B cell (primary cell): ENCODE measurements around the gene TREML2. TPM values are rescaled to one million over a fixed set of nuclear protein-coding genes. Genes with fewer than 3 reads are reported as not detected.
"Not testable (repeated sequence)": the region's sequence is repeated elsewhere in the genome, so short reads cannot be mapped to it uniquely, and the experiment has no call there.

Experiments
- ATAC-seq: fragments of 200-7000 bp; cut with Tn5 transposase; one replicate; pipeline ENCODE4 v1.10.0; 2021; ENCODE audit warnings: low read depth, mild to moderate bottlenecking, moderate number of reproducible peaks, moderate library complexity
- CTCF ChIA-PET: fragments of 350-600 bp; sonication (Branson Sonifier 250); formaldehyde crosslinking; loops from one replicate; lab custom pipeline; 2021; ENCODE audit warnings: antibody characterized with exemption, inconsistent platforms; lab: Charles Lee
- POLR2A ChIA-PET: fragments of 350-600 bp; sonication (Branson Sonifier 250); formaldehyde crosslinking; loops from one replicate; lab custom pipeline; 2021; ENCODE audit warnings: antibody characterized with exemption; lab: Charles Lee
- DNase-seq: peaks from one replicate; pipeline ENCODE4 v3.0.0; 2013
- H2AFZ ChIP-seq: 2 replicates; pipeline ENCODE4 v1.6.1; 2012; ENCODE audit warnings: mild to moderate bottlenecking, low read depth, low read length; ENCODE audit not compliant: insufficient read depth, poor library complexity, severe bottlenecking
- H3K27ac ChIP-seq, 2 donors: 1 replicate in 1 of 2; 2 replicates in 1 of 2; pipeline ENCODE4 v1.5.1; 2012 to 2013; ENCODE audit warnings: low read length in 2 of 2, mild to moderate bottlenecking in 2 of 2, moderate library complexity in 1 of 2
- H3K27me3 ChIP-seq, 4 experiments: fragments of 200-600 bp in 1 of 4; sonication (generic) in 1 of 4; replicated peaks in 1 of 4; 1 replicate in 2 of 4; 2 replicates in 2 of 4; pipeline versions ENCODE4 v1.6.1 to v1.7.0; 2013 to 2016; ENCODE audit warnings: low read length in 3 of 4, mild to moderate bottlenecking in 2 of 4, mixed read lengths in 1 of 4, moderate library complexity in 1 of 4; ENCODE audit not compliant: insufficient read depth in 4 of 4, control insufficient read depth in 3 of 4; ENCODE audit errors: control extremely low read depth in 1 of 4
- H3K36me3 ChIP-seq, 2 experiments: replicated peaks in 1 of 2; 1 replicate in 1 of 2; 2 replicates in 1 of 2; pipeline versions ENCODE4 v1.6.1 to v1.7.1; 2013; ENCODE audit warnings: low read length in 1 of 2; ENCODE audit not compliant: insufficient read depth in 2 of 2, control insufficient read depth in 1 of 2; ENCODE audit errors: control extremely low read depth in 1 of 2, extremely low read depth in 1 of 2
- H3K4me1 ChIP-seq, 2 donors: fragments of 200-600 bp in 1 of 2; sonication (generic) in 1 of 2; 1 replicate in 1 of 2; 2 replicates in 1 of 2; pipeline versions ENCODE4 v1.5.1 to v1.6.1; 2013 to 2017; ENCODE audit warnings: low read length in 2 of 2; ENCODE audit not compliant: control insufficient read depth in 2 of 2, insufficient read depth in 2 of 2
- H3K4me2 ChIP-seq: replicated peaks from 2 replicates; pipeline ENCODE3; 2012; ENCODE audit warnings: mild to moderate bottlenecking, low read depth, low read length; ENCODE audit not compliant: poor library complexity, severe bottlenecking
- H3K4me3 ChIP-seq, 5 experiments: fragments of 200-600 bp in 1 of 5; sonication (generic) in 1 of 5; 1 replicate in 3 of 5; 2 replicates in 2 of 5; pipeline versions ENCODE4 v1.5.1 to v1.7.0; 2011 to 2016; ENCODE audit warnings: low read length in 4 of 5, mild to moderate bottlenecking in 4 of 5, low read depth in 2 of 5, control low read depth in 1 of 5, moderate library complexity in 1 of 5; ENCODE audit not compliant: insufficient read depth in 1 of 5; ENCODE audit errors: control extremely low read depth in 1 of 5, extremely low read depth in 1 of 5
- H3K79me2 ChIP-seq: fragments of 200-600 bp; sonication (generic); one replicate; pipeline ENCODE4 v1.6.0; 2016; ENCODE audit warnings: low read length; ENCODE audit not compliant: control insufficient read depth, insufficient read depth
- H3K9ac ChIP-seq: fragments of 200-600 bp; sonication (generic); 2 replicates; pipeline ENCODE4 v1.6.1; 2017; ENCODE audit warnings: mild to moderate bottlenecking, low read length, moderate library complexity
- H3K9me3 ChIP-seq, 3 donors: one replicate each; pipeline versions ENCODE4 v1.6.1 to v1.7.1; 2013; ENCODE audit warnings: low read length in 2 of 3; ENCODE audit not compliant: control insufficient read depth in 2 of 3, insufficient read depth in 1 of 3; ENCODE audit errors: control extremely low read depth in 1 of 3
- H4K20me1 ChIP-seq: 2 replicates; pipeline ENCODE4 v1.6.0; 2012; ENCODE audit warnings: mild to moderate bottlenecking, low read length; ENCODE audit not compliant: insufficient read depth, control insufficient read depth, poor library complexity, severe bottlenecking
- H3K27ac Mint-ChIP-seq: one replicate; pipeline ENCODE4 v1.8.0; 2021; ENCODE audit warnings: mixed read lengths
- H3K27me3 Mint-ChIP-seq: one replicate; pipeline ENCODE4 v1.8.0; 2021; ENCODE audit warnings: mixed read lengths
- H3K4me1 Mint-ChIP-seq: one replicate; pipeline ENCODE4 v1.8.0; 2021; ENCODE audit warnings: mixed read lengths
- H3K4me3 Mint-ChIP-seq: one replicate; pipeline ENCODE4 v1.8.0; 2021; ENCODE audit warnings: mixed read lengths
- H3K9me3 Mint-ChIP-seq: one replicate; pipeline ENCODE4 v1.8.0; 2022; ENCODE audit warnings: mixed read lengths; ENCODE audit not compliant: insufficient read depth
- EZH2 ChIP-seq: IDR thresholded peaks from 2 replicates; pipeline ENCODE4 v1.6.1; 2012; ENCODE audit warnings: borderline replicate concordance, low read depth, mild to moderate bottlenecking, moderate library complexity, low read length; ENCODE audit not compliant: insufficient read depth, poor library complexity, severe bottlenecking
- whole genome bisulfite sequencing: methylation state at CpG from one replicate; pipeline ENCODE4 v1.1.5; 2013; ENCODE audit warnings: missing lambda C conversion rate; ENCODE audit not compliant: insufficient coverage; 5-methylcytosine and 5-hydroxymethylcytosine counted together
- intact Hi-C: fragments of 100-400 bp; cut with micrococcal nuclease; formaldehyde crosslinking; loops from one replicate; pipeline ENCODE4 v1.10.0; 2022
- polyA plus RNA-seq: library from polyadenylated mRNA; depleted of rRNA; stranded (reverse); fragments of >200 nt; gene quantifications from 2 replicates; pipeline ENCODE4 v1.2.3, GENCODE V29; 2012
- total RNA-seq, 2 donors: library from RNA; stranded (reverse); fragments of 120-200 nt in 1 of 2; gene quantifications; 1 replicate in 1 of 2; 2 replicates in 1 of 2; pipeline versions ENCODE4 v1.2.3 to v1.2.4, GENCODE V29; 2013 to 2022
- TF ChIP-seq, protein P1 (sequence below): fragments of 200-600 bp; IDR thresholded peaks from one replicate; pipeline ENCODE4 v1.8.0; 2022; ENCODE audit warnings: antibody characterized with exemption, mild to moderate bottlenecking

The TREML2 gene
- total and polyA plus RNA-seq, 2 donors (not counting 1 experiment from before 2014, with no cell fraction given) = 9.6 to 51.1 TPM

GRCh38 chr6:41190791-41191190 lies 10.2 kb downstream of the TREML2 start:
- H3K27ac Mint-ChIP-seq = no peak overlapping the region
- Histone ChIP-seq H3K4me3 (no peak overlapping the region), H3K4me2 (no peak overlapping the region), H3K9ac (no peak overlapping the region), H2AFZ (no peak overlapping the region), H3K27me3 (no peaks in the 10 kb centered on the region), H3K36me3 (peaks cover 3 to 56% of the 10 kb centered on the region in 2 experiments), H3K4me1 (peaks cover 40 to 56% of the 10 kb centered on the region in 2 donors), H3K27ac (no peak overlapping the region), H3K9me3 (peaks cover 0 to 17% (median 12%) of the 10 kb centered on the region in 3 donors), H3K79me2 (peaks cover 15% of the 10 kb centered on the region), H4K20me1 (peaks cover 27% of the 10 kb centered on the region)
- no peak overlapping the region for H3K4me3 Mint-ChIP-seq
- WGBS = 100% methylated on average over 1 of the region's 3 CpGs
- DNase-seq = no peak
- CTCF ChIA-PET = interaction anchor here (1.2 to 1.4 kb wide), 3 partner anchors 10 to 129 kb away, joined by 3 to 4 read pairs (median 4); partner anchors contain the start of gene TREML2
- intact Hi-C loops = no loop called here
- POLR2A ChIA-PET = no interaction called here
- ATAC-seq = no peak
- no peaks in the 10 kb centered on the region for H3K27me3 Mint-ChIP-seq
- TF ChIP-seq EZH2 = no peak
- TF ChIP-seq, protein P1, sequence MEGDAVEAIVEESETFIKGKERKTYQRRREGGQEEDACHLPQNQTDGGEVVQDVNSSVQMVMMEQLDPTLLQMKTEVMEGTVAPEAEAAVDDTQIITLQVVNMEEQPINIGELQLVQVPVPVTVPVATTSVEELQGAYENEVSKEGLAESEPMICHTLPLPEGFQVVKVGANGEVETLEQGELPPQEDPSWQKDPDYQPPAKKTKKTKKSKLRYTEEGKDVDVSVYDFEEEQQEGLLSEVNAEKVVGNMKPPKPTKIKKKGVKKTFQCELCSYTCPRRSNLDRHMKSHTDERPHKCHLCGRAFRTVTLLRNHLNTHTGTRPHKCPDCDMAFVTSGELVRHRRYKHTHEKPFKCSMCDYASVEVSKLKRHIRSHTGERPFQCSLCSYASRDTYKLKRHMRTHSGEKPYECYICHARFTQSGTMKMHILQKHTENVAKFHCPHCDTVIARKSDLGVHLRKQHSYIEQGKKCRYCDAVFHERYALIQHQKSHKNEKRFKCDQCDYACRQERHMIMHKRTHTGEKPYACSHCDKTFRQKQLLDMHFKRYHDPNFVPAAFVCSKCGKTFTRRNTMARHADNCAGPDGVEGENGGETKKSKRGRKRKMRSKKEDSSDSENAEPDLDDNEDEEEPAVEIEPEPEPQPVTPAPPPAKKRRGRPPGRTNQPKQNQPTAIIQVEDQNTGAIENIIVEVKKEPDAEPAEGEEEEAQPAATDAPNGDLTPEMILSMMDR = no peak
- peaks cover 8% of the 10 kb centered on the region for H3K9me3 Mint-ChIP-seq
- H3K4me1 Mint-ChIP-seq = peaks cover 68% of the 10 kb centered on the region

- Histone ChIP-seq H3K9me3 (peaks cover 0 to 17% (median 12%) of the 10 kb centered on the region in 3 donors), H3K79me2 (peaks cover 7% of the 10 kb centered on the region), H3K4me3 (no peak overlapping the region), H4K20me1 (peaks cover 19% of the 10 kb centered on the region), H3K4me1 (peaks cover 40 to 56% of the 10 kb centered on the region in 2 donors), H3K36me3 (peaks cover 0 to 48% of the 10 kb centered on the region in 2 experiments), H3K4me2 (no peak overlapping the region), H3K27ac (no peak overlapping the region), H3K27me3 (no peaks in the 10 kb centered on the region), H3K9ac (no peak overlapping the region), H2AFZ (no peak overlapping the region)
- DNase-seq = no peak
- Mint-ChIP-seq H3K27ac (no peak overlapping the region), H3K4me3 (no peak overlapping the region), H3K27me3 (no peaks in the 10 kb centered on the region), H3K4me1 (peaks cover 68% of the 10 kb centered on the region), H3K9me3 (peaks cover 8% of the 10 kb centered on the region)
- no peak for TF ChIP-seq EZH2
- TF ChIP-seq, protein P1 = no peak
- 100% methylated on average over 1 of the region's 2 CpGs for WGBS
- intact Hi-C loops = no loop called here
- CTCF ChIA-PET = interaction anchor here (1.2 to 1.4 kb wide), 3 partner anchors 11 to 130 kb away, joined by 3 to 4 read pairs (median 4); partner anchors contain the start of gene TREML2
- ATAC-seq = no peak
- POLR2A ChIA-PET = interaction anchor here (1.3 kb wide), 1 partner anchor 9 kb away, joined by 3 read pairs; no protein-coding TSS in a partner anchor
These were observed 11.0 kb downstream of the TREML2 start for GRCh38 chr6:41189967-41190366.

GRCh38 chr6:41189046-41189445 lies 11.9 kb downstream of the TREML2 start:
- H3K9me3 Mint-ChIP-seq, H3K27ac Mint-ChIP-seq, H2AFZ ChIP-seq, H3K4me3 Mint-ChIP-seq, H3K27me3 Mint-ChIP-seq, H4K20me1 ChIP-seq, H3K27me3 ChIP-seq, H3K4me3 ChIP-seq, intact Hi-C loops, H3K27ac ChIP-seq, H3K9ac ChIP-seq, H3K79me2 ChIP-seq, DNase-seq, ATAC-seq, H3K4me2 ChIP-seq: not testable (repeated sequence)
- peaks cover 65% of the 10 kb centered on the region for H3K4me1 Mint-ChIP-seq
- H3K9me3 ChIP-seq = peaks cover 0 to 17% (median 12%) of the 10 kb centered on the region in 3 donors
- H3K4me1 ChIP-seq = peaks cover 38 to 55% of the 10 kb centered on the region in 2 donors
- H3K36me3 ChIP-seq = peaks cover 0 to 39% of the 10 kb centered on the region in 2 experiments
- CTCF ChIA-PET = interaction anchor here (0.8 to 1.4 kb wide), 2 partner anchors 12 to 130 kb away, joined by 3 to 4 read pairs; partner anchors contain the start of gene TREML2
- POLR2A ChIA-PET = interaction anchor here (0.5 to 1.3 kb wide), 2 partner anchors 10 to 316 kb away, joined by 3 read pairs; no protein-coding TSS in a partner anchor
